Stomach (tissue), 9 donors: ENCODE results near the gene CRIM1. TPM values are rescaled to one million over a fixed set of nuclear protein-coding genes. Genes with fewer than 3 reads are reported as not detected.

Experiments used
- DNase-seq, 2 donors: peaks; one replicate each; pipeline versions ENCODE4 v3.0.0 to v3.0.0-alpha.2; 2013 to 2019
- H3K27ac ChIP-seq, 5 donors: fragments of 200-600 bp in 4 of 5; sonication (generic) in 4 of 5; one replicate each; pipeline ENCODE4 v1.5.1; 2013 to 2019; ENCODE audit warnings: mild to moderate bottlenecking in 1 of 5, moderate library complexity in 1 of 5
- H3K27me3 ChIP-seq, 3 donors: fragments of 200-600 bp; sonication (generic); one replicate each; pipeline ENCODE4 v1.5.1; 2017 to 2019; ENCODE audit warnings: mixed run types in 1 of 3
- H3K36me3 ChIP-seq, 4 donors: fragments of 200-600 bp; sonication (generic); 1 replicate in 3 of 4; 2 replicates in 1 of 4; pipeline ENCODE4 v1.5.1; 2016 to 2019
- H3K4me1 ChIP-seq, 4 donors: fragments of 200-600 bp; sonication (generic); one replicate each; pipeline ENCODE4 v1.5.1; 2016 to 2019
- H3K4me3 ChIP-seq, 4 donors: fragments of 200-600 bp; sonication (generic) in 3 of 4; one replicate each; pipeline ENCODE4 v1.5.1; 2016 to 2019; ENCODE audit warnings: mild to moderate bottlenecking in 1 of 4
- H3K9me3 ChIP-seq, 4 donors: fragments of 200-600 bp; sonication (generic); one replicate each; pipeline ENCODE4 v1.5.1; 2016 to 2019
- EP300 ChIP-seq: sonication (generic); formaldehyde crosslinking; IDR thresholded peaks from one replicate; pipeline ENCODE4 v1.6.1; 2017; ENCODE audit warnings: antibody characterized with exemption
- POLR2A ChIP-seq, 4 donors: fragments of 450-650 bp; IDR thresholded peaks; one replicate each; pipeline ENCODE4 v1.6.1; 2016; ENCODE audit warnings: antibody characterized with exemption in 4 of 4, control low read depth in 2 of 4, mild to moderate bottlenecking in 1 of 4, moderate library complexity in 1 of 4
- POLR2AphosphoS5 ChIP-seq, 3 donors: sonication (generic); formaldehyde crosslinking; IDR thresholded peaks; one replicate each; pipeline ENCODE4 v1.6.1; 2016; ENCODE audit warnings: antibody characterized with exemption in 3 of 3
- WGBS, 5 donors: extraction: QIAGEN DNeasy Blood & Tissue Kit in 3 of 5; methylation state at CpG; one replicate each; pipeline versions ENCODE4 v1.1.5 to v1.1.7; 2013 to 2018; 5-methylcytosine and 5-hydroxymethylcytosine counted together
- intact Hi-C: fragments of 100-400 bp; cut with DNase I; formaldehyde crosslinking; loops from one replicate; pipeline ENCODE4 v1.15.1; 2023; ENCODE audit warnings: low total_unique reads
- polyA plus RNA-seq, 3 donors: library from polyadenylated mRNA; stranded (reverse); fragments of 200-250 nt; gene quantifications; one replicate each; pipeline ENCODE4 v1.2.3, GENCODE V29; 2013
- total RNA-seq, 5 donors: library from RNA; depleted of rRNA; stranded (reverse); fragments of >200 nt; gene quantifications; one replicate each; pipeline versions ENCODE4 v1.1.0 to v1.2.3, GENCODE V29; 2014 to 2016
- TF ChIP-seq, protein P1 (sequence below), 7 experiments: fragments of 450-650 bp in 4 of 7; fragments of 200-600 bp in 3 of 7; sonication (generic) in 3 of 7; IDR thresholded peaks; one replicate each; pipeline ENCODE4 v1.5.1; 2016 to 2019; ENCODE audit warnings: antibody characterized with exemption in 7 of 7, control low read depth in 2 of 7, mild to moderate bottlenecking in 1 of 7
- donor health status: healthy with polysubstance abuse.
- donor health status: Bipolar disorder and iron deficiency.
- donor health status: healthy.

The CRIM1 gene
- total and polyA plus RNA-seq, 8 donors: 3.1 to 158 (median 50.7) TPM

GRCh38 chr2:36352701-36353100 lies 2.9 kb upstream of the CRIM1 start:
- intact Hi-C loops: loop anchor here (5.0 to 10.0 kb wide), 2 partner anchors 155 to 432 kb away; no protein-coding TSS in a partner anchor
- WGBS, 5 donors: 66 to 84% (median 75%) methylated on average over 3 of the region's 3 CpGs
- Histone ChIP-seq H3K36me3 (no peaks in the 10 kb centered on the region), H3K4me1 (peaks cover 10 to 48% (median 25%) of the 10 kb centered on the region in 4 donors), H3K27me3 (peaks cover 0 to 22% (median 0%) of the 10 kb centered on the region in 3 donors), H3K4me3 (no peak overlapping the region), H3K9me3 (no peaks in the 10 kb centered on the region), H3K27ac (peak overlapping the region in 2 of 5 donors; percentile 36 to 37)
- TF ChIP-seq, protein P1, sequence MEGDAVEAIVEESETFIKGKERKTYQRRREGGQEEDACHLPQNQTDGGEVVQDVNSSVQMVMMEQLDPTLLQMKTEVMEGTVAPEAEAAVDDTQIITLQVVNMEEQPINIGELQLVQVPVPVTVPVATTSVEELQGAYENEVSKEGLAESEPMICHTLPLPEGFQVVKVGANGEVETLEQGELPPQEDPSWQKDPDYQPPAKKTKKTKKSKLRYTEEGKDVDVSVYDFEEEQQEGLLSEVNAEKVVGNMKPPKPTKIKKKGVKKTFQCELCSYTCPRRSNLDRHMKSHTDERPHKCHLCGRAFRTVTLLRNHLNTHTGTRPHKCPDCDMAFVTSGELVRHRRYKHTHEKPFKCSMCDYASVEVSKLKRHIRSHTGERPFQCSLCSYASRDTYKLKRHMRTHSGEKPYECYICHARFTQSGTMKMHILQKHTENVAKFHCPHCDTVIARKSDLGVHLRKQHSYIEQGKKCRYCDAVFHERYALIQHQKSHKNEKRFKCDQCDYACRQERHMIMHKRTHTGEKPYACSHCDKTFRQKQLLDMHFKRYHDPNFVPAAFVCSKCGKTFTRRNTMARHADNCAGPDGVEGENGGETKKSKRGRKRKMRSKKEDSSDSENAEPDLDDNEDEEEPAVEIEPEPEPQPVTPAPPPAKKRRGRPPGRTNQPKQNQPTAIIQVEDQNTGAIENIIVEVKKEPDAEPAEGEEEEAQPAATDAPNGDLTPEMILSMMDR (IDR thresholded peaks at IDR 0.05): no peak
- no peak for TF ChIP-seq POLR2AphosphoS5 (IDR thresholded peaks at IDR 0.05)
- no peak for TF ChIP-seq EP300
- no peak for TF ChIP-seq POLR2A (IDR thresholded peaks at IDR 0.05)
- no peak for DNase-seq

GRCh38 chr2:36354811-36355150 lies 797 bp upstream of the CRIM1 start:
- TF ChIP-seq POLR2AphosphoS5 (IDR thresholded peaks at IDR 0.05): no peak
- TF ChIP-seq EP300: no peak
- no peak for TF ChIP-seq POLR2A (IDR thresholded peaks at IDR 0.05)
- TF ChIP-seq, protein P1 (IDR thresholded peaks at IDR 0.05): no peak

DNA sequence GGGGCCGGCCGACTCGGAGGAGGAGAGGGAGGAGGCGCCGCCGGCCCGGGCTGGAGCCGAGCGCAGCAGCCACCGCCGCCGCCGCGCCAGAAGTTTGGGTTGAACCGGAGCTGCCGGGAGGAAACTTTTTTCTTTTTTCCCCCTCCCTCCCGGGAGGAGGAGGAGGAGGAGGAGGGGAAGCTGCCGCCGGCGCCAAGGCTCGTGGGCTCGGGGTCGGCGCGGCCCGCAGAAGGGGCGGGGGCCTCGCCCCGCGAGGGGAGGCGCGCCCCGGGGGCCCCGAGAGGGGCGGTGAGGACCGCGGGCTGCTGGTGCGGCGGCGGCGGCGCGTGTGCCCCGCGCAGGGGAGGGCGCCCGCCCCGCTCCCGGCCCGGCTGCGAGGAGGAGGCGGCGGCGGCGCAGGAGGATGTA lies 316 bp downstream of the CRIM1 start:
- no peak for DNase-seq
- Histone ChIP-seq H3K27me3 (peaks cover 0 to 24% (median 0%) of the 10 kb centered on the region in 3 donors), H3K36me3 (no peaks in the 10 kb centered on the region), H3K4me1 (peaks cover 34 to 80% (median 49%) of the 10 kb centered on the region in 4 donors), H3K27ac (peak overlapping the region; percentile 53 to 94 (median 87)), H3K9me3 (no peaks in the 10 kb centered on the region), H3K4me3 (peak overlapping the region; percentile 87 to 94 (median 90))
- WGBS, 5 donors: 0 to 1% (median 0%) methylated on average over 20 to 54 of the region's 55 CpGs
- intact Hi-C loops: loop anchor here (10.0 kb wide), 1 partner anchor 429 kb away; no protein-coding TSS in a partner anchor
- TF ChIP-seq, protein P1 (IDR thresholded peaks at IDR 0.05): no peak
- TF ChIP-seq POLR2AphosphoS5 (IDR thresholded peaks at IDR 0.05) (no peak), EP300 (no peak), POLR2A (IDR thresholded peaks at IDR 0.05) (no peak)

More at GRCh38 chr2:36354811-36355150, 797 bp upstream of the CRIM1 start:
- no peak for DNase-seq
- H3K27ac ChIP-seq: peak overlapping the region in 4 of 5 donors; percentile 85 to 94 (median 88)
- H3K9me3 ChIP-seq: no peaks in the 10 kb centered on the region
- H3K27me3 ChIP-seq: peaks cover 0 to 24% (median 0%) of the 10 kb centered on the region in 3 donors
- peaks cover 26 to 69% (median 39%) of the 10 kb centered on the region in 4 donors for H3K4me1 ChIP-seq
- H3K4me3 ChIP-seq: peak overlapping the region; percentile 87 to 94 (median 90)
- intact Hi-C loops: loop anchor here (5.0 to 10.0 kb wide), 2 partner anchors 153 to 430 kb away; no protein-coding TSS in a partner anchor
- no peaks in the 10 kb centered on the region for H3K36me3 ChIP-seq
- 24 to 39% (median 32%) methylated on average over 11 of the region's 11 CpGs for WGBS, 5 donors

- peak; percentile 55 to 83 for DNase-seq
- peaks cover 35 to 85% (median 55%) of the 10 kb centered on the region in 4 donors for H3K4me1 ChIP-seq
Observed at GRCh38 chr2:36356298-36356989, 866 bp downstream of the CRIM1 start.

More at GRCh38 chr2:36356298-36356989, 866 bp downstream of the CRIM1 start:
- intact Hi-C loops: loop anchor here (10.0 kb wide), 1 partner anchor 428 kb away; no protein-coding TSS in a partner anchor
- TF ChIP-seq POLR2A (IDR thresholded peaks at IDR 0.05): no peak
- no peak for TF ChIP-seq POLR2AphosphoS5 (IDR thresholded peaks at IDR 0.05)
- no peak for TF ChIP-seq EP300
- TF ChIP-seq, protein P1 (IDR thresholded peaks at IDR 0.05): no peak
- H3K27me3 ChIP-seq: peaks cover 0 to 24% (median 0%) of the 10 kb centered on the region in 3 donors
- no peaks in the 10 kb centered on the region for H3K36me3 ChIP-seq
- no peaks in the 10 kb centered on the region for H3K9me3 ChIP-seq
- H3K4me3 ChIP-seq: peak overlapping the region; percentile 87 to 94 (median 90)
- peak overlapping the region; percentile 53 to 94 (median 87) for H3K27ac ChIP-seq
- WGBS, 5 donors: 0 to 1% (median 1%) methylated on average over 53 to 74 of the region's 74 CpGs
